ENCODE data around the gene SH3RF2. TPM values are rescaled to one million over a fixed set of nuclear protein-coding genes. Genes with fewer than 3 reads are reported as not detected.

Gene SH3RF2
- polyA plus RNA-seq, 3 donors, result not detected

DNA sequence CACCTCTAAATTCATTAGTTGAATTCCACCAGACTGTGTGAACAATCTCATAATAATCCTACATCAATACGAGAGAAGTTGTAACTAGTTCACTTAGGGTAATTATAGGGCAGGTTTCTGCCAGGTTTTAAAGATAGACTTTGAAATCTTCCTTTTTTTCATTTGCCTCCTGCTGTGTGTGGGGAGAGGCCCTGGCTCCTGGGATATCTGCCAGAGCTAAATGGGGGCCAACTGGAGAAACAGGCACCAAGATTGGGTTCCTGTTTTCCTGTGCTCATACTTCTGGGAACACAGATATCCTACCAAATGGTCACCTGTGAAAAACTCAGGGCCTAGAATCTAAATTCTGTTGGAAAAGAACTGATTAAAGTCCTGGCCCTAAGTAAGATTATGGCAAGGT, 42.3 kb downstream of the SH3RF2 start:
- peaks cover 0 to 2% (median 0%) of the 10 kb centered on the region in 3 donors for H3K27me3 Mint-ChIP-seq (ENCODE audit: low read depth in 3 of 3)
- Histone ChIP-seq H3K79me2 (ENCODE audit: insufficient read depth, low read length) (no peaks in the 10 kb centered on the region), H3K9ac (ENCODE audit: insufficient read depth, low read length, poor library complexity, severe bottlenecking) (no peak overlapping the region), H3K9me3 (replicated peaks in 1 of 2; ENCODE audit: control insufficient read depth in 1 of 2, insufficient read depth in 1 of 2, low read length in 2 of 2) (no peaks in the 10 kb centered on the region), H3K36me3 (replicated peaks in 1 of 2; ENCODE audit: control insufficient read depth in 1 of 2, insufficient read depth in 2 of 2, low read length in 2 of 2) (no peaks in the 10 kb centered on the region), H3K4me1 (ENCODE audit: control insufficient read depth in 1 of 2, insufficient read depth in 2 of 2, low read length in 2 of 2) (peaks cover 28 to 29% of the 10 kb centered on the region in 2 donors), H2AFZ (ENCODE audit: insufficient read depth, low read depth, low read length, poor library complexity, severe bottlenecking) (no peak overlapping the region), H3K4me3 (replicated peaks in 1 of 3; ENCODE audit: low read depth in 2 of 3, low read length in 3 of 3) (no peak overlapping the region), H4K20me1 (ENCODE audit: insufficient read depth, low read length) (no peaks in the 10 kb centered on the region), H3K4me2 (replicated peaks; ENCODE audit: extremely low read depth, low read length, poor library complexity, severe bottlenecking) (no peak overlapping the region), H3K27me3 (ENCODE audit: control insufficient read depth in 2 of 2, insufficient read depth in 2 of 2, low read length in 2 of 2) (no peaks in the 10 kb centered on the region), H3K27ac (ENCODE audit: low read depth in 1 of 2, low read length in 2 of 2) (no peak overlapping the region)
- no CpG with 5 or more reads among the region's 1 CpG for WGBS (ENCODE audit: insufficient coverage)
- H3K9me3 Mint-ChIP-seq, result peaks cover 0 to 2% (median 0%) of the 10 kb centered on the region in 7 donors
- no peak overlapping the region for H3K27ac Mint-ChIP-seq
- no peak for TF ChIP-seq CTCF (IDR thresholded peaks at IDR 0.05)
- no peak for DNase-seq
- no peaks in the 10 kb centered on the region for H3K36me3 Mint-ChIP-seq
- H3K4me3 Mint-ChIP-seq, result no peak overlapping the region
- peaks cover 22% of the 10 kb centered on the region for H3K4me1 Mint-ChIP-seq
- intact Hi-C loops (cut with micrococcal nuclease), result no loop called here

DNA sequence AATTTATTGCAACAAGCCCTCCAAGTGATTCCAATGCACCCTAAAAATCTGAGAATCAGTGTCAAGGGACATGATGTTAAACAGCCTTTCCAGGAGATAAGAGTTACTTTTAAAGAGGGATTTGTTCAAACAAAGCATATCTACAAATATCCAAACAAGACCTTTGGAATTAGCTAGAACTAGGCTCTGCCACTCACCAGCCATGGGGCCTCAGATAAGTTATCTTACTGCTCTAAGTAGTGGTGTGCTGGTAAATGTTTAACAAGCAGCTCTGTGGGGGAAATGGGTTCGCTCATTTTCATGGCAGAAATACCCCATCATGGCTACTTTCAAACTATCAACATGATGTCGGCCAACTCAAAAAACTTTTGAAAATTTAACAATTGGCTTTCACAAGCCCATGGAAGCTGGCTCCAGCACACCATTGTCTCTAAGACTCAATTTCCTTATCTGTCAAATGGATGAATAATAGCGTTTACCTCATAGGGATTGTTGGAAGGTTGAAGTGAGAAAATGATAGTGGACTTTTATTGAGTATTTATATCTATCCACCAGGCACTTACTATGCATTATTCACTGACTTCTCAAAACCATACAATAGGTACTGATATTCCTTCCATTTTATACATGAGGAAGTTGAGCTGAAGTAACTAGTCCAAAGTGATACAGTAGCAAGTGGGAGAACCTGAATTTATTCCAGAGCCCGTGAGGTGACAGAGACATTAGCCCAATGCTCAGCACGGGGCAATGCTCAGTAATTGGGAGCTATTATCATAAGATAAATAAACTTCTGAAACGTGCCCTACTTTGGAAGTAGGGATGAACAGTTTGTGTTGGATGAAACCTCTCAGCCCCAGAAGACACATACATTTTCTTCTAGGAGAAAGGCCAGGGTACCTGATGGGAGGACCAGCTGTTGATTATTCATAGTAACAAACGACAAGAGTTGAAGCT, 43.2 kb downstream of the SH3RF2 start:
- no peaks in the 10 kb centered on the region for H3K9me3 ChIP-seq (replicated peaks in 1 of 2; ENCODE audit: control insufficient read depth in 1 of 2, insufficient read depth in 1 of 2, low read length in 2 of 2)
- H3K36me3 Mint-ChIP-seq, result no peaks in the 10 kb centered on the region
- intact Hi-C loops (cut with micrococcal nuclease), result no loop called here
- DNase-seq, result no peak
- H2AFZ ChIP-seq (ENCODE audit: insufficient read depth, low read depth, low read length, poor library complexity, severe bottlenecking), result no peak overlapping the region
- H3K27me3 Mint-ChIP-seq (ENCODE audit: low read depth in 3 of 3), result peaks cover 0 to 2% (median 0%) of the 10 kb centered on the region in 3 donors
- H3K79me2 ChIP-seq (ENCODE audit: insufficient read depth, low read length), result no peaks in the 10 kb centered on the region
- TF ChIP-seq CTCF (IDR thresholded peaks at IDR 0.05), result no peak
- H3K9ac ChIP-seq (ENCODE audit: insufficient read depth, low read length, poor library complexity, severe bottlenecking), result no peak overlapping the region
- no peaks in the 10 kb centered on the region for H3K36me3 ChIP-seq (replicated peaks in 1 of 2; ENCODE audit: control insufficient read depth in 1 of 2, insufficient read depth in 2 of 2, low read length in 2 of 2)
- H4K20me1 ChIP-seq (ENCODE audit: insufficient read depth, low read length), result no peaks in the 10 kb centered on the region
- H3K27me3 ChIP-seq (ENCODE audit: control insufficient read depth in 2 of 2, insufficient read depth in 2 of 2, low read length in 2 of 2), result no peaks in the 10 kb centered on the region
- no peak overlapping the region for H3K4me3 ChIP-seq (replicated peaks in 1 of 3; ENCODE audit: low read depth in 2 of 3, low read length in 3 of 3)
- H3K4me2 ChIP-seq (replicated peaks; ENCODE audit: extremely low read depth, low read length, poor library complexity, severe bottlenecking), result no peak overlapping the region
- peaks cover 31% of the 10 kb centered on the region for H3K4me1 Mint-ChIP-seq
- peaks cover 35 to 37% of the 10 kb centered on the region in 2 donors for H3K4me1 ChIP-seq (ENCODE audit: control insufficient read depth in 1 of 2, insufficient read depth in 2 of 2, low read length in 2 of 2)
- H3K27ac ChIP-seq (ENCODE audit: low read depth in 1 of 2, low read length in 2 of 2), result no peak overlapping the region
- H3K27ac Mint-ChIP-seq, result no peak overlapping the region
- no CpG with 5 or more reads among the region's 7 CpGs for WGBS (ENCODE audit: insufficient coverage)
- H3K9me3 Mint-ChIP-seq, result peaks cover 0 to 2% (median 0%) of the 10 kb centered on the region in 7 donors
- no peak overlapping the region for H3K4me3 Mint-ChIP-seq

Measured in CD14-positive monocyte (primary cell).